NCI-H1694 (cell line): ENCODE measurements around the gene PPDPF.
"Not testable (repeated sequence)": the region's sequence is repeated elsewhere in the genome, so short reads cannot be mapped to it uniquely, and the experiment has no call there.

Experiments
- DNase-seq: peaks from one replicate; lab custom pipeline; 2025; lab: John Stamatoyannopoulos, UW

The PPDPF gene

GRCh38 chr20:63551068-63551467 is 30.5 kb downstream of the PPDPF start:
- no peak for DNase-seq

GRCh38 chr20:63552481-63553249 is 32.1 kb downstream of the PPDPF start:
- DNase-seq = no peak

- peak; percentile 8 for DNase-seq
Observed at GRCh38 chr20:63553251-63553932, 32.8 kb downstream of the PPDPF start.

- DNase-seq = no peak
Observed at GRCh38 chr20:63553933-63554290, 33.3 kb downstream of the PPDPF start, which contains the start of gene FNDC11. Gene FNDC11, plus strand, starts transcription at chr20:63554159. Its CDS starts 1,505 bp downstream, at chr20:63555664.

GRCh38 chr20:63554361-63555278 is 34.1 kb downstream of the PPDPF start:
- DNase-seq = no peak

GRCh38 chr20:63555661-63556381 is 35.3 kb downstream of the PPDPF start:
- DNase-seq = no peak

GRCh38 chr20:63556873-63557478 is 36.4 kb downstream of the PPDPF start:
- DNase-seq = no peak

- DNase-seq = no peak
Observed at GRCh38 chr20:63557481-63557891, 36.9 kb downstream of the PPDPF start.

GRCh38 chr20:63558804-63559484 is 38.4 kb downstream of the PPDPF start:
- no peak for DNase-seq

- DNase-seq = not testable (repeated sequence)
Observed at GRCh38 chr20:63559485-63560332, 39.1 kb downstream of the PPDPF start.

- no peak for DNase-seq
Observed at GRCh38 chr20:63560333-63560805, 39.8 kb downstream of the PPDPF start.

GRCh38 chr20:63560856-63561609 is 40.5 kb downstream of the PPDPF start:
- no peak for DNase-seq

GRCh38 chr20:63561624-63562396 is 41.2 kb downstream of the PPDPF start:
- DNase-seq = no peak

- DNase-seq = no peak
Observed at GRCh38 chr20:63562461-63563224, 42.1 kb downstream of the PPDPF start.

GRCh38 chr20:63563225-63563935 is 42.8 kb downstream of the PPDPF start:
- DNase-seq = no peak

- DNase-seq = no peak
Observed at GRCh38 chr20:63564036-63564810, 43.7 kb downstream of the PPDPF start.
